Measurements from ENCODE around the gene CAMK2B. TPM values are rescaled to one million over a fixed set of nuclear protein-coding genes. Genes with fewer than 3 reads are reported as not detected.
"Not testable (repeated sequence)": the region's sequence is repeated elsewhere in the genome, so short reads cannot be mapped to it uniquely, and the experiment has no call there.

Gene CAMK2B
- total RNA-seq, 1 donor from 2014 or later = under 0.01 TPM

GRCh38 chr7:44217852-44218402 is 107.5 kb downstream of the CAMK2B start:
- DNase-seq (ENCODE audit: low read depth in 2 of 2) = no peak

GRCh38 chr7:44217223-44217714 is 108.1 kb downstream of the CAMK2B start:
- no peak for DNase-seq (ENCODE audit: low read depth in 2 of 2)

GRCh38 chr7:44216521-44217222 is 108.7 kb downstream of the CAMK2B start:
- no peak for DNase-seq (ENCODE audit: low read depth in 2 of 2)

- DNase-seq (ENCODE audit: low read depth in 2 of 2) = no peak
These were observed 109.4 kb downstream of the CAMK2B start for GRCh38 chr7:44216019-44216418.

GRCh38 chr7:44215531-44215930 is 109.9 kb downstream of the CAMK2B start:
- no peak for DNase-seq (ENCODE audit: low read depth in 2 of 2)

GRCh38 chr7:44213877-44214388 is 111.5 kb downstream of the CAMK2B start:
- DNase-seq (ENCODE audit: low read depth in 2 of 2) = no peak

- no peak for DNase-seq (ENCODE audit: low read depth in 2 of 2)
These were observed 112.1 kb downstream of the CAMK2B start for GRCh38 chr7:44213206-44213876.

- DNase-seq (ENCODE audit: low read depth in 2 of 2) = no peak
These were observed 112.7 kb downstream of the CAMK2B start for GRCh38 chr7:44212581-44213184.

- DNase-seq (ENCODE audit: low read depth in 2 of 2) = no peak
These were observed 113.4 kb downstream of the CAMK2B start for GRCh38 chr7:44212018-44212417.

GRCh38 chr7:44211126-44211675 is 114.2 kb downstream of the CAMK2B start:
- DNase-seq (ENCODE audit: low read depth in 2 of 2) = no peak

- DNase-seq (ENCODE audit: low read depth in 2 of 2) = no peak
These were observed 115.3 kb downstream of the CAMK2B start for GRCh38 chr7:44210107-44210506.

- DNase-seq (ENCODE audit: low read depth in 2 of 2) = no peak
These were observed 117.3 kb downstream of the CAMK2B start for GRCh38 chr7:44208085-44208484.

GRCh38 chr7:44206008-44206407 is 119.4 kb downstream of the CAMK2B start:
- no peak for DNase-seq (ENCODE audit: low read depth in 2 of 2)

- DNase-seq (ENCODE audit: low read depth in 2 of 2) = peak in 1 of 2 donors; percentile 27
These were observed 123.6 kb downstream of the CAMK2B start for GRCh38 chr7:44201813-44202212.

GRCh38 chr7:44200699-44201461 is 124.5 kb downstream of the CAMK2B start, which contains the start of gene YKT6:
TSS of gene YKT6 (plus strand) at chr7:44200978. CDS start at chr7:44201136, 158 bp downstream.
- peak; percentile 94 to 96 for DNase-seq (ENCODE audit: low read depth in 2 of 2)

- not testable (repeated sequence) for DNase-seq (ENCODE audit: low read depth in 2 of 2)
These were observed 125.2 kb downstream of the CAMK2B start for GRCh38 chr7:44200163-44200562.

GRCh38 chr7:44197474-44197873 is 127.9 kb downstream of the CAMK2B start:
- DNase-seq (ENCODE audit: low read depth in 2 of 2) = no peak

GRCh38 chr7:44196450-44196872 is 128.9 kb downstream of the CAMK2B start:
- DNase-seq (ENCODE audit: low read depth in 2 of 2) = peak; percentile 51 to 66

GRCh38 chr7:44195889-44196288 is 129.5 kb downstream of the CAMK2B start:
- peak; percentile 10 to 20 for DNase-seq (ENCODE audit: low read depth in 2 of 2)

GRCh38 chr7:44194562-44195145 is 130.7 kb downstream of the CAMK2B start:
- no peak for DNase-seq (ENCODE audit: low read depth in 2 of 2)
